Stomach (tissue), 9 donors: ENCODE data around the gene MAPK9. TPM values are rescaled to one million over a fixed set of nuclear protein-coding genes. Genes with fewer than 3 reads are reported as not detected.

Experiments used
- DNase-seq, 2 donors: peaks; one replicate each; pipeline versions ENCODE4 v3.0.0 to v3.0.0-alpha.2; 2013 to 2019
- H3K27ac ChIP-seq, 5 donors: fragments of 200-600 bp in 4 of 5; sonication (generic) in 4 of 5; one replicate each; pipeline ENCODE4 v1.5.1; 2013 to 2019; ENCODE audit warnings: mild to moderate bottlenecking in 1 of 5, moderate library complexity in 1 of 5
- H3K27me3 ChIP-seq, 3 donors: fragments of 200-600 bp; sonication (generic); one replicate each; pipeline ENCODE4 v1.5.1; 2017 to 2019; ENCODE audit warnings: mixed run types in 1 of 3
- H3K36me3 ChIP-seq, 4 donors: fragments of 200-600 bp; sonication (generic); 1 replicate in 3 of 4; 2 replicates in 1 of 4; pipeline ENCODE4 v1.5.1; 2016 to 2019
- H3K4me1 ChIP-seq, 4 donors: fragments of 200-600 bp; sonication (generic); one replicate each; pipeline ENCODE4 v1.5.1; 2016 to 2019
- H3K4me3 ChIP-seq, 4 donors: fragments of 200-600 bp; sonication (generic) in 3 of 4; one replicate each; pipeline ENCODE4 v1.5.1; 2016 to 2019; ENCODE audit warnings: mild to moderate bottlenecking in 1 of 4
- H3K9me3 ChIP-seq, 4 donors: fragments of 200-600 bp; sonication (generic); one replicate each; pipeline ENCODE4 v1.5.1; 2016 to 2019
- CTCF ChIP-seq, 7 experiments: fragments of 450-650 bp in 4 of 7; fragments of 200-600 bp in 3 of 7; sonication (generic) in 3 of 7; IDR thresholded peaks; one replicate each; pipeline ENCODE4 v1.5.1; 2016 to 2019; ENCODE audit warnings: antibody characterized with exemption in 7 of 7, control low read depth in 2 of 7, mild to moderate bottlenecking in 1 of 7
- EP300 ChIP-seq: sonication (generic); formaldehyde crosslinking; IDR thresholded peaks from one replicate; pipeline ENCODE4 v1.6.1; 2017; ENCODE audit warnings: antibody characterized with exemption
- POLR2A ChIP-seq, 4 donors: fragments of 450-650 bp; IDR thresholded peaks; one replicate each; pipeline ENCODE4 v1.6.1; 2016; ENCODE audit warnings: antibody characterized with exemption in 4 of 4, control low read depth in 2 of 4, mild to moderate bottlenecking in 1 of 4, moderate library complexity in 1 of 4
- POLR2AphosphoS5 ChIP-seq, 3 donors: sonication (generic); formaldehyde crosslinking; IDR thresholded peaks; one replicate each; pipeline ENCODE4 v1.6.1; 2016; ENCODE audit warnings: antibody characterized with exemption in 3 of 3
- WGBS, 5 donors: extraction: QIAGEN DNeasy Blood & Tissue Kit in 3 of 5; methylation state at CpG; one replicate each; pipeline versions ENCODE4 v1.1.5 to v1.1.7; 2013 to 2018; 5-methylcytosine and 5-hydroxymethylcytosine counted together
- intact Hi-C: fragments of 100-400 bp; cut with DNase I; formaldehyde crosslinking; loops from one replicate; pipeline ENCODE4 v1.15.1; 2023; ENCODE audit warnings: low total_unique reads
- polyA plus RNA-seq, 3 donors: library from polyadenylated mRNA; stranded (reverse); fragments of 200-250 nt; gene quantifications; one replicate each; pipeline ENCODE4 v1.2.3, GENCODE V29; 2013
- total RNA-seq, 5 donors: library from RNA; depleted of rRNA; stranded (reverse); fragments of >200 nt; gene quantifications; one replicate each; pipeline versions ENCODE4 v1.1.0 to v1.2.3, GENCODE V29; 2014 to 2016
- donor health status: healthy with polysubstance abuse.
- donor health status: Bipolar disorder and iron deficiency.
- donor health status: healthy.

MAPK9 gene
- total and polyA plus RNA-seq, 8 donors = 9.2 to 43.5 (median 22.3) TPM

DNA sequence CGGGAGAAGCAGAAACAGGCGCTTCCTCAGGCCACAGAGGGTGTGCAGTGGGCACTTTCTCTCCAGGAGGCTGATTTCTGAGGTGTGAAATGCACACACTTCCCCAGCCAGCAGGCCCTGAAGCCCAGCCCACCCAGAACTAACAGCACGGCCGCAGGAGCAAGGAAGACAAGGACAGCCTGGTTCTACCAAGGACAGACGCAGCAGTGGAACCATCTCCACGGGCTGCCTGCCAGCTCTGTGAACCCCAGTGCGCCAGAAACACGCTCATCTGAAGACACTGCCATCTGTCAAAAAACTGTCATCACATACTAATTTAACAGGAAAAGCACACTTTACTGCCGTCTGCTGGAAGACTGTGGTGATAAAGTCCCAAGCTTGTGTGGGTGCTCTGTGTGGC, 40.7 kb downstream of the MAPK9 start:
- Histone ChIP-seq H3K36me3 (peaks cover 70 to 100% (median 96%) of the 10 kb centered on the region in 4 donors), H3K4me3 (no peak overlapping the region), H3K27me3 (no peaks in the 10 kb centered on the region), H3K4me1 (no peaks in the 10 kb centered on the region), H3K9me3 (peaks cover 62 to 100% (median 92%) of the 10 kb centered on the region in 4 donors), H3K27ac (no peak overlapping the region)
- TF ChIP-seq EP300 = no peak
- TF ChIP-seq POLR2A (IDR thresholded peaks at IDR 0.05) = no peak
- no peak for TF ChIP-seq POLR2AphosphoS5 (IDR thresholded peaks at IDR 0.05)
- TF ChIP-seq CTCF (IDR thresholded peaks at IDR 0.05) = no peak
- intact Hi-C loops = no loop called here
- no peak for DNase-seq
- WGBS, 5 donors = 95 to 98% (median 97%) methylated on average over 8 to 9 of the region's 9 CpGs

- Histone ChIP-seq H3K27ac (no peak overlapping the region), H3K36me3 (peaks cover 65 to 100% (median 96%) of the 10 kb centered on the region in 4 donors), H3K4me1 (no peaks in the 10 kb centered on the region), H3K4me3 (no peak overlapping the region), H3K9me3 (peaks cover 54 to 100% (median 90%) of the 10 kb centered on the region in 4 donors), H3K27me3 (no peaks in the 10 kb centered on the region)
- no peak for TF ChIP-seq POLR2AphosphoS5 (IDR thresholded peaks at IDR 0.05)
- TF ChIP-seq CTCF (IDR thresholded peaks at IDR 0.05) = no peak
- no peak for TF ChIP-seq EP300
- TF ChIP-seq POLR2A (IDR thresholded peaks at IDR 0.05) = no peak
- 87 to 97% (median 93%) methylated on average over 4 of the region's 4 CpGs for WGBS, 5 donors
- no peak for DNase-seq
- intact Hi-C loops = no loop called here
These were observed 41.6 kb downstream of the MAPK9 start for GRCh38 chr5:180250329-180250728.

DNA sequence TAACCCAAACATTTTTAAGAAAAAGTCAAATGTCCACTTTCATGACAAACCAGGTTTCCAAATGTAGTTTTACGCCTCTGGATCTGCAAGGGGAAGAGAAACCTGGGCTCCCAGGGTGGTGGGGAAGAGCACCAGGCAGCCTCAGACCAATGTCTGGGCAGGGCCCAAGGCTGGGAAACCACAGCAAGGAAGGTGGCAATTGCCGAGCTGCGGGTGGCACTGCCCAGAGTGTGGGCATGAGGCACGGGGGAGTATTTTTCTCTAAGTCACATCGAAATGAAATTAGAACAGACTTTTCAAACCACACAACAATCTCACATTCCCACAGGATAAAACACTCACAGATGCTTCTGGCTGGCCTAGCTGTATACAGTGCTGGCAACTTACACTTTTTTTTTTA, 50.3 kb downstream of the MAPK9 start:
- no peaks in the 10 kb centered on the region for H3K4me1 ChIP-seq
- H3K4me3 ChIP-seq = no peak overlapping the region
- TF ChIP-seq POLR2A (IDR thresholded peaks at IDR 0.05) (no peak), CTCF (IDR thresholded peaks at IDR 0.05) (no peak), EP300 (no peak), POLR2AphosphoS5 (IDR thresholded peaks at IDR 0.05) (no peak)
- H3K27me3 ChIP-seq = no peaks in the 10 kb centered on the region
- DNase-seq = no peak
- WGBS, 5 donors = 92 to 98% (median 96%) methylated on average over 5 of the region's 5 CpGs
- peaks cover 54 to 100% (median 99%) of the 10 kb centered on the region in 4 donors for H3K36me3 ChIP-seq
- intact Hi-C loops = no loop called here
- no peak overlapping the region for H3K27ac ChIP-seq
- H3K9me3 ChIP-seq = peaks cover 4 to 89% (median 56%) of the 10 kb centered on the region in 4 donors

DNA sequence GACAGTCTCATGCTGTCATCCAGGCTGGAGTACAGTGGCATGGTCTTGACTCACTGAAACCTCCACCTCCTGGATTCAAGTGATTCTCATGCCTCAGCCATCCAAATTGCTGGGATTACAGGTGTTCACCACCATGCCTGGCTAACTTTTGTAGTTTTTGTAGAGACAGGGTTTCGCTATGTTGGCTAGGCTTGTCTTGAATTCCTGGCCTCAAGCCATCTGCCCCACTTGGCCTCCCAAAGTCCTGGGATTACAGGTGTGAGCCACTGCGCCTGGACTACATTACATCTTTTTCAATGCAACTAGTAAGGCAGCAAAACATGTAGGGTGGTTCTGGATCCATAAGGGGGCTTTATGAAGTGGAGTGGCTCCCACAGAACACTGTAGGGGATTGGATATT, 53.3 kb downstream of the MAPK9 start:
- H3K9me3 ChIP-seq = peaks cover 6 to 85% (median 51%) of the 10 kb centered on the region in 4 donors
- no peak overlapping the region for H3K27ac ChIP-seq
- intact Hi-C loops = no loop called here
- H3K36me3 ChIP-seq = peaks cover 67 to 100% (median 100%) of the 10 kb centered on the region in 4 donors
- TF ChIP-seq POLR2AphosphoS5 (IDR thresholded peaks at IDR 0.05) (no peak), CTCF (IDR thresholded peaks at IDR 0.05) (no peak), POLR2A (IDR thresholded peaks at IDR 0.05) (no peak), EP300 (no peak)
- no peaks in the 10 kb centered on the region for H3K4me1 ChIP-seq
- H3K27me3 ChIP-seq = no peaks in the 10 kb centered on the region
- WGBS, 5 donors = 90 to 99% (median 97%) methylated on average over 2 of the region's 2 CpGs
- no peak for DNase-seq
- H3K4me3 ChIP-seq = no peak overlapping the region
